AG04450 (cell line): ENCODE results near the gene TRERF1. TPM values are rescaled to one million over a fixed set of nuclear protein-coding genes. Genes with fewer than 3 reads are reported as not detected.
"Not testable (repeated sequence)": the region's sequence is repeated elsewhere in the genome, so short reads cannot be mapped to it uniquely, and the experiment has no call there.

Experiments used
- CTCF ChIA-PET: fragments of 300-600, 350-600 bp; formaldehyde crosslinking; extraction: SDS; loops from one replicate; lab custom pipeline; 2022; ENCODE audit warnings: antibody characterized with exemption, inconsistent platforms; lab: Charles Lee
- POLR2A ChIA-PET: fragments of 350-600 bp; formaldehyde crosslinking; extraction: SDS; loops from one replicate; lab custom pipeline; 2021; ENCODE audit warnings: antibody characterized with exemption, inconsistent platforms; lab: Yijun Ruan, JAX
- DNase-seq: peaks from one replicate; pipeline ENCODE4 v3.0.0-alpha.2; 2011; ENCODE audit warnings: low read depth, low spot score
- H3K27ac ChIP-seq: one replicate; pipeline ENCODE4 v1.5.1; 2012; ENCODE audit warnings: low read depth, low read length, control low read depth
- H3K27me3 ChIP-seq: one replicate; pipeline ENCODE4 v1.6.0; 2012; ENCODE audit warnings: low read length; ENCODE audit not compliant: control insufficient read depth, insufficient read depth
- H3K4me3 ChIP-seq: 2 replicates; pipeline ENCODE4 v1.5.1; 2011; ENCODE audit warnings: mild to moderate bottlenecking, low read depth, low read length, control low read depth
- H3K9me3 ChIP-seq: 2 replicates; pipeline ENCODE4 v1.5.1; 2012; ENCODE audit warnings: low read length; ENCODE audit not compliant: control insufficient read depth, insufficient read depth
- polyA plus RNA-seq: library from polyadenylated mRNA; depleted of rRNA; stranded (reverse); fragments of >200 nt; gene quantifications from 2 replicates; pipeline ENCODE4 v1.2.3, GENCODE V29; 2011
- TF ChIP-seq, protein P1 (sequence below): IDR thresholded peaks from 2 replicates; pipeline ENCODE4 v1.5.1; 2011; ENCODE audit warnings: low read depth, low read length, control low read depth, inconsistent platforms

Gene TRERF1
- polyA plus RNA-seq, 1 experiment = 7.3 TPM

DNA sequence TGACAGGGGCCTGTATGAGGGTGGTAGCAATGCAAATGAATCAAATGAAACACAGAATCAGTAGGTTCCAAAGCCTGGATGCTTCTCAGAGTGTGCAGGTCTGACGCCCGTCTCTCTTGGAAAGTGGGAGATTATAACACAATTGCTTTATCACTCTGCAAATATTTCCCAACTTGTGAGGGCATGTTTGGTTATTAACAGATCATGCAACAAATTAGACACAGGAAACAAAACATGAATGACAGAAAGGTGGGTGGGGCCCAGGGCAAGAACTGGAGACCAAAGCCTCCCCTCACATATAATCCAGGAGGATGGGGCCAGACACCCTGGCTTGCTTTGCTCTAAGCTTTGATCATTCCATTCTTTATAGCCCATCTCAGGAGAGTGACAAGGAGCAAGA is 125.5 kb downstream of the TRERF1 start:
- Histone ChIP-seq H3K27me3 (no peaks in the 10 kb centered on the region), H3K27ac (no peak overlapping the region), H3K4me3 (no peak overlapping the region), H3K9me3 (no peaks in the 10 kb centered on the region; the same call in 1 of the 2 replicates)
- TF ChIP-seq, protein P1, sequence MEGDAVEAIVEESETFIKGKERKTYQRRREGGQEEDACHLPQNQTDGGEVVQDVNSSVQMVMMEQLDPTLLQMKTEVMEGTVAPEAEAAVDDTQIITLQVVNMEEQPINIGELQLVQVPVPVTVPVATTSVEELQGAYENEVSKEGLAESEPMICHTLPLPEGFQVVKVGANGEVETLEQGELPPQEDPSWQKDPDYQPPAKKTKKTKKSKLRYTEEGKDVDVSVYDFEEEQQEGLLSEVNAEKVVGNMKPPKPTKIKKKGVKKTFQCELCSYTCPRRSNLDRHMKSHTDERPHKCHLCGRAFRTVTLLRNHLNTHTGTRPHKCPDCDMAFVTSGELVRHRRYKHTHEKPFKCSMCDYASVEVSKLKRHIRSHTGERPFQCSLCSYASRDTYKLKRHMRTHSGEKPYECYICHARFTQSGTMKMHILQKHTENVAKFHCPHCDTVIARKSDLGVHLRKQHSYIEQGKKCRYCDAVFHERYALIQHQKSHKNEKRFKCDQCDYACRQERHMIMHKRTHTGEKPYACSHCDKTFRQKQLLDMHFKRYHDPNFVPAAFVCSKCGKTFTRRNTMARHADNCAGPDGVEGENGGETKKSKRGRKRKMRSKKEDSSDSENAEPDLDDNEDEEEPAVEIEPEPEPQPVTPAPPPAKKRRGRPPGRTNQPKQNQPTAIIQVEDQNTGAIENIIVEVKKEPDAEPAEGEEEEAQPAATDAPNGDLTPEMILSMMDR = no peak
- no peak for DNase-seq
- ChIA-PET CTCF (interaction anchor here (1.2 kb wide), 1 partner anchor 221 kb away, joined by 3 read pairs; no protein-coding TSS in a partner anchor), POLR2A (no interaction called here)

DNA sequence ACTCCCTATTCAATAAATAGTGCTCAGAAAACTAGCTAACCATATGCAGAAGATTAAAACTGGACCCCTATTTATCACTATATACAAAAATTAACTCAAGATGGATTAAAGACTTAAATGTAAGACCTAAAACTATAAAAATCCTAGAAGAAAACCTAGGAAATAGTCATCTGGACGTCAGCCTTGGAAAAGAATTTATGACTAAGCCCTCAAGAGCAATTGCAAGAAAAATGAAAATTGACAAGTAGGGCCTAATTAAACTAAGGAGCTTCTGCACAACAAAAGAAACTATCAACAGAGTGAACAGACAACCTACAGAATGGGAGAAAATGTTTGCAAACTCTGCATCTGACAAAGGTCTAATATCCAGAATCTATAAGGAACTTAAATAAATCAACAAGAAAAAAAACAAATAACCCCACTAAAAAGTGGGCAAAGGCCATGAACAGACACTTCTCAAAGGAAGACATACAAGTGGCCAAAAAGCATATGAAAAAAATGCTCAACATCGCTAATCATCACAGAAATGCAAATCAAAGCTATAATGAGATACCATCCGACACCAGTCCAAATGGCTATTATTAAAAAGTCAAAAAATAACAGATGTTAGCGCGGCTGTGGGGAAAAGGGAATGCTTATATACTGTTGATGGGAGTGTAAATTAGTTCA is 126.9 kb downstream of the TRERF1 start:
- H3K27ac ChIP-seq, H3K4me3 ChIP-seq, POLR2A ChIA-PET, DNase-seq, H3K27me3 ChIP-seq, H3K9me3 ChIP-seq: not testable (repeated sequence)
- CTCF ChIA-PET = interaction anchor here (1.2 kb wide), 1 partner anchor 223 kb away, joined by 3 read pairs; no protein-coding TSS in a partner anchor

DNA sequence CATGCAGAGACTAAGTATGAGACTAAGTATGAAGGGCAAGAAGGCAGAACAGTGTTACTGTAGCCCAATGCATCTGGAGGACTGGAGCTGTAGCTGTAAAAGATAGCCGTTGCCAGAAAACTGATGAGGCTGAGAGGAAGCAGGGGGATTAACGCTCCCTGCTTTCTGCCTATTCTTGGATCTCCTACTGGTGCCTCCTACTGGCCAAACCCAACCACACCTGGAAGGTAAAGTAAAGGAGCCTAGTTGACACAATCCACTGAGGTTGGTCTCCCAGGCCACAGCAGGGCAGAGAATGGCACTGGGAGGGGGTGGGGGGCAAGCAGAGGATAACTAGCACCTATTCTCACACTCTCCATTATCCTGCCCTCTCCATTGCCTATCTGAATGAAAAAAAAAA is 129.1 kb downstream of the TRERF1 start:
- H3K9me3 ChIP-seq = no peaks in the 10 kb centered on the region; the same call in 1 of the 2 replicates
- TF ChIP-seq, protein P1 = no peak
- no peak overlapping the region for H3K27ac ChIP-seq
- CTCF ChIA-PET = no interaction called here
- no peaks in the 10 kb centered on the region for H3K27me3 ChIP-seq
- H3K4me3 ChIP-seq = no peak overlapping the region
- no peak for DNase-seq
- POLR2A ChIA-PET = no interaction called here

DNA sequence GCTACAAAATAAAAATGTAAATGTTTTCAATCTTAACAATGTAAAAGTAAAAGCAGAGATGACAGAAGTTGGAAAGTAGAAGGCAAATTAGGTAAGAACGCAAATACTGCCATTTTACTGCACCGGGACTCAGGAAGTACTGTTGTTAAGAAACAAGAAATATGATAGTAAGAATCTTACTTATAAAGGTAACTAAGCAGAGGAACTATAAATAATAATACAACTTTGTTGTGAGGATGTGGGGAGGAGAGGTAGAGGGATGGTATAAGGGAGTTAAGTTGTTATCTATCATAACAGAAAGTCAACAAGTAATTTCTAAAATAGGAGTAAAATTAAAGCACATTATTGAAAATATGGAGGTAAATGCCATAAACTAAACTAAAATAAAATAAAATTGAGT is 129.8 kb downstream of the TRERF1 start:
- ChIA-PET CTCF (no interaction called here), POLR2A (interaction anchor here (0.6 kb wide), 1 partner anchor 477 kb away, joined by 4 read pairs; no protein-coding TSS in a partner anchor)
- H3K27ac ChIP-seq = no peak overlapping the region
- TF ChIP-seq, protein P1 = no peak
- no peaks in the 10 kb centered on the region; the same call in 1 of the 2 replicates for H3K9me3 ChIP-seq
- no peak overlapping the region for H3K4me3 ChIP-seq
- no peak for DNase-seq
- no peaks in the 10 kb centered on the region for H3K27me3 ChIP-seq

DNA sequence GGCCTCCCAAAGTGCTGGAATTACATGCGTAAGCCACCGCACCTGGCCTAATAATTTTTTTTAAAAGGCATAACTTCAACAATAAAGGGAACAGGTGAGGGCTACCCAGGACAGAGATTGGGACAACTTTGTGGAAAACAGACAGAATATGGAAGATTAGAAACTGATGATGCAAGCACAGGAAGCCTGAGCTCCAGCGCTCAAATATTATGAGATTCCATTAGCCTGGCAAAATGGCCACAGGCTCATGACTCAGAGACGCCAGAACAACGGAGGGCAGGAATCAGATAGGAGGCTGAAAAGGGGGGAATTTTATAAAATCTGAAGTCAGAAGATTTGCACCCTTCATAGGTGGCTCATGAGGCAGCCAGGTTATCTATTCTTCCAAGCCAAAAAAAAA is 131.0 kb downstream of the TRERF1 start:
- DNase-seq = no peak
- no peaks in the 10 kb centered on the region; the same call in 1 of the 2 replicates for H3K9me3 ChIP-seq
- H3K27ac ChIP-seq = no peak overlapping the region
- ChIA-PET POLR2A (no interaction called here), CTCF (no interaction called here)
- TF ChIP-seq, protein P1 = no peak
- H3K27me3 ChIP-seq = no peaks in the 10 kb centered on the region
- H3K4me3 ChIP-seq = no peak overlapping the region
